Osteocyte (in vitro differentiated cells): ENCODE measurements around the gene CDIP1. TPM values are rescaled to one million over a fixed set of nuclear protein-coding genes. Genes with fewer than 3 reads are reported as not detected.

Experiments used
- DNase-seq: peaks from one replicate; pipeline ENCODE4 v3.0.0; 2021; ENCODE audit warnings: mixed read lengths; ENCODE audit not compliant: unreplicated experiment; ENCODE audit errors: extremely low spot score
- H3K27ac Mint-ChIP-seq: one replicate; pipeline ENCODE4 v1.8.0; 2021; ENCODE audit warnings: mild to moderate bottlenecking, mixed read lengths; ENCODE audit not compliant: unreplicated experiment
- H3K27me3 Mint-ChIP-seq: one replicate; pipeline ENCODE4 v1.8.0; 2021; ENCODE audit warnings: mixed read lengths; ENCODE audit not compliant: unreplicated experiment
- H3K36me3 Mint-ChIP-seq: one replicate; pipeline ENCODE4 v1.8.0; 2021; ENCODE audit warnings: mixed read lengths; ENCODE audit not compliant: unreplicated experiment
- H3K4me1 Mint-ChIP-seq: one replicate; pipeline ENCODE4 v1.8.0; 2021; ENCODE audit warnings: mixed read lengths; ENCODE audit not compliant: unreplicated experiment
- H3K4me3 Mint-ChIP-seq: one replicate; pipeline ENCODE4 v1.8.0; 2021; ENCODE audit warnings: mild to moderate bottlenecking, moderate library complexity, mixed read lengths; ENCODE audit not compliant: unreplicated experiment
- H3K9me3 Mint-ChIP-seq: one replicate; pipeline ENCODE4 v1.8.0; 2021; ENCODE audit warnings: mixed read lengths; ENCODE audit not compliant: unreplicated experiment
- CTCF ChIP-seq: fragments of 200-600 bp; sonication (generic); IDR thresholded peaks from 2 replicates; pipeline ENCODE4 v1.5.0; 2021; ENCODE audit warnings: antibody characterized with exemption, mild to moderate bottlenecking, moderate library complexity
- total RNA-seq: library from RNA; stranded (reverse); gene quantifications from 2 replicates; pipeline ENCODE4 v1.2.1, GENCODE V29; 2021

Gene CDIP1
- total RNA-seq, 1 donor from 2014 or later, result 28.9 TPM

DNA sequence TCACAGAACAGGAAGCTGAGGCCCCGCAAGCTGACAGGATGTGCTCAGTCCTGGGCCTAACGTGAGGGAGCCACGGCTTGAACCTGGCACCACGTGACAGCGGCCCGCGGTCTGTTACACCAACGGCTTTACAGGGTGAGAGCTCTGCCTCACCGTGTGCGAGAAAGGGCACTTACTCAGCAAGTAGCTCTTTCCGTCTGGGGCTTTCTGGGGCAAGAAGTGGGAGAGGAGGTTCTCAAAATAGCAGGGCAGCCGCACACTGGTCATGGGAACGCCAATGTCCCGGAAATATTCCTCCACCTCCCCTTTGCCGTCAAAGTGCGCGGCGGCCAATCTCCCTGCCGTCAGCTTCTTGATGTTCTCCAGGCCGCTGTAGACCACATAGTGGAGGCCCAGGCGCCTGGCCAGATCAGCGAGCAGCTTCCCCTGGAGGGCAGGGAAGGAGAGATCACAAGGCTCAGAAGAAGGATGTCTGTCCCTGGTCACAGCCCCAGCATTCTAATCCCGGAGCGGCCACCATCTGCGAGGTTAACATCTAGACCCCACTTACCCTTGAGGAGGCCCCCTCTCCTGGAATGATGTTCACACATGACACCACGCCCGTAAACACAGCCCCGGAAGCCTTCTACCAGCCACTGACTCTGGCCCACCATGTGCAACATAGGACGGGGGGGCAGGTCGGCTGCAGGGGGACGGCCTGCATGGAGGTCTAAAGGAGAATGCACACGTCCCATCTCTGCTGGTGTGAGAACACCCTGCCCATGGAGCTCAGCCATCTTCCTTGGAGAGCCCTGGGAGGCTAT is 72.4 kb downstream of the CDIP1 start:
- Mint-ChIP-seq H3K9me3 (no peaks in the 10 kb centered on the region), H3K27ac (no peak overlapping the region), H3K4me1 (no peaks in the 10 kb centered on the region), H3K4me3 (no peak overlapping the region), H3K36me3 (peaks cover 24% of the 10 kb centered on the region), H3K27me3 (no peaks in the 10 kb centered on the region)
- no peak for DNase-seq
- TF ChIP-seq CTCF, result no peak

DNA sequence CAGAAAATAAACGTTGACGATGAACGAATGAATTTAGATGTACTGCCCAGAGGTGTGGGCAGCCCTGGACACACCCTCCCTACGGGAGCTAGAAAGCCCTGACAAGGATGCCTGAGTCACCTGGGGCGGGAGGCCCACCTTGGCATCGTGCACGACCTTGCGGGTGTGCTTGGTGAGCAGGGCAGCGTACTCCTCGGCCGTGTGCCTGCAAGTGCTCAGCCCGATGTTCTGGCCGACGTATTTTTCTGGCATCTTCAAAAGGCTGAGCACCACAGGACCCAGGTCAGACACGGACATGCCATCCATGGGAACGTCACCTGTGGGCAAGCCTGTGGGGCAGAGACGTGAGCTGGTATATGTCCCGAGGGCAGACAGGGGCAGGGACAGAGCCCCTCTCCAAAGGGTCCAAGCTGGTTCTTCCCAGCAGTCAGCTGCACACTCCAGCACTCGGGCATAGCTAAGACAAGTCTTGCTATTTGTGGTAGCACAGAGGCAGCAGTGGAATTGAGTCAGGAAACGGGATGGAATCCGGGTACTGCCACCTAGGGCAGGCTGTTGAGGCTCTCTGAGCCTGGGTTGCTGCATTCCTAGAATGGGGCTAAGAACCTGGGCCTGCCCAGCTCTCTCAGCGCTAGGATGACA is 74.9 kb downstream of the CDIP1 start:
- Mint-ChIP-seq H3K4me1 (no peaks in the 10 kb centered on the region), H3K36me3 (peaks cover 21% of the 10 kb centered on the region), H3K4me3 (no peak overlapping the region), H3K9me3 (no peaks in the 10 kb centered on the region), H3K27me3 (no peaks in the 10 kb centered on the region), H3K27ac (no peak overlapping the region)
- no peak for DNase-seq
- TF ChIP-seq CTCF, result no peak

DNA sequence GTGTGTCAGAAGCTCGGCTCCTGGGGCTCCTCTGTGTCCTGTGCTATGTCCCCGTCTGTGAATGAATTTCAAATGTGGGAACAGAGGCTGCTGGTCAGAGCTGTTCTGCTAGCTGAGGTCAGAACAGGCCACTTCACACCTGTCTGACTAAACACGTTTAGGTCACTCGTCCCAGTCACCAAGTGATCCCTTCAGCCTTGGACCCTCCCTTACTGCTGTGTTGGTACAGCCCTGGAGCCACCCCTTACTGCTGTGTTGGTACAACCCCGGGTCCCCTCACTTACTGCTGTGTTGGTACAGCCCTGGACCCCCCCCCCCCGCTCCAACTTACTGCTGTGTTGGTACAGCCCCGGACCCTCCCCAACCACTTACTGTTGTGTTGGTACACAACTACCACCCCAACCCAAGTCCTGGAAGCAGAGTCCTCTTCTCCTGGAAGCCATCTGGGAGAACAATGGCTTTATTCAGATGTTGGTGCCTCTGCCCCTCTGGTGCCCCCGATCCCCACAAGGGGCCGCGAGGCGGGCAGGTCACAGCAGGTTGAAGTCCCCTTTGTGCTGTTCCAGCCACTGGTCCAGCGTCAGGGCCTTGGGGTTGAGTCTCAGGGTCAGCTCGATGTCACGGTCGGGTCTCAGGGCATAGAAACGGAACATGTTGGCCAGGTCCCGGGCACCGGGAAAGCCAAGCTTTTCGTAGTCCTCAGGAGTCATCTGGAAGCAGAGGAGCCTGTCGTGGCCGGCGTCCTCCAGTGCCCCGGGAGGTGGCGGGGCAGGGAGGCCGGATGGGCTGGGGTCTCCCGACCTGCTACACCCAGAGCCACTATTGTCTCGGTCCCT is 77.1 kb downstream of the CDIP1 start:
- no peaks in the 10 kb centered on the region for H3K9me3 Mint-ChIP-seq
- H3K27me3 Mint-ChIP-seq, result no peaks in the 10 kb centered on the region
- no peaks in the 10 kb centered on the region for H3K4me1 Mint-ChIP-seq
- no peak overlapping the region for H3K27ac Mint-ChIP-seq
- TF ChIP-seq CTCF, result no peak
- peaks cover 15% of the 10 kb centered on the region for H3K36me3 Mint-ChIP-seq
- H3K4me3 Mint-ChIP-seq, result no peak overlapping the region
- DNase-seq, result no peak

- no peaks in the 10 kb centered on the region for H3K9me3 Mint-ChIP-seq
- no peaks in the 10 kb centered on the region for H3K27me3 Mint-ChIP-seq
- H3K27ac Mint-ChIP-seq, result no peak overlapping the region
- no peaks in the 10 kb centered on the region for H3K4me1 Mint-ChIP-seq
- peaks cover 9% of the 10 kb centered on the region for H3K36me3 Mint-ChIP-seq
- TF ChIP-seq CTCF, result no peak
- DNase-seq, result no peak
- H3K4me3 Mint-ChIP-seq, result no peak overlapping the region
Observed at GRCh38 chr16:4460936-4461249, 77.7 kb downstream of the CDIP1 start.

Other genes with a start within 250 kb of the CDIP1 start
- gene GLIS2, start 222.7 kb downstream of the CDIP1 start, total RNA-seq, result 58.6 and 59.9 TPM in 2 replicates
- gene PAM16, start 187.5 kb downstream of the CDIP1 start, total RNA-seq, result 21.0 and 23.7 TPM in 2 replicates
- 62.7 and 63.1 TPM in 2 replicates for gene VASN, start 166.9 kb downstream of the CDIP1 start, total RNA-seq
- gene CORO7, start 122.2 kb downstream of the CDIP1 start, total RNA-seq, result 35.5 and 40.1 TPM in 2 replicates
- gene DNAJA3, start 112.9 kb downstream of the CDIP1 start, total RNA-seq, result 31.1 and 33.7 TPM in 2 replicates
- 55.0 and 61.4 TPM in 2 replicates for gene NMRAL1, start 64.1 kb downstream of the CDIP1 start, total RNA-seq
- 47.2 and 47.3 TPM in 2 replicates for gene HMOX2, start 62.4 kb downstream of the CDIP1 start, total RNA-seq
- 0.08 and 0.26 TPM in 2 replicates for gene C16orf96, start 17.6 kb upstream of the CDIP1 start, total RNA-seq
- 33.6 and 38.4 TPM in 2 replicates for gene UBALD1, start 76.1 kb upstream of the CDIP1 start, total RNA-seq
- gene MGRN1, start 86.1 kb upstream of the CDIP1 start, total RNA-seq, result 88.0 and 94.6 TPM in 2 replicates
- 26.2 and 28.9 TPM in 2 replicates for gene NUDT16L1, start 154.8 kb upstream of the CDIP1 start, total RNA-seq
- 30.0 TPM in 2 replicates for gene ANKS3, start 195.5 kb upstream of the CDIP1 start, total RNA-seq
- 1.2 and 1.7 TPM in 2 replicates for gene DNAAF8, start 195.8 kb upstream of the CDIP1 start, total RNA-seq
- gene ZNF500, start 228.4 kb upstream of the CDIP1 start, total RNA-seq, result 22.8 and 23.5 TPM in 2 replicates
- not detected in 2 replicates for gene SEPTIN12, start 249.6 kb upstream of the CDIP1 start, total RNA-seq